Measurements from ENCODE around the gene MACF1. TPM values are rescaled to one million over a fixed set of nuclear protein-coding genes. Genes with fewer than 3 reads are reported as not detected.
"Not testable (repeated sequence)": the region's sequence is repeated elsewhere in the genome, so short reads cannot be mapped to it uniquely, and the experiment has no call there.

The MACF1 gene
- polyA plus RNA-seq, 4 donors, result 181 to 293 (median 259) TPM

GRCh38 chr1:39484564-39484963, 280.1 kb downstream of the MACF1 start:
- DNase-seq (ENCODE audit: low read depth in 4 of 4, low spot score in 2 of 4), result no peak

- DNase-seq (ENCODE audit: low read depth in 4 of 4, low spot score in 2 of 4), result no peak
These were observed 280.7 kb downstream of the MACF1 start for GRCh38 chr1:39485046-39485803.

DNA sequence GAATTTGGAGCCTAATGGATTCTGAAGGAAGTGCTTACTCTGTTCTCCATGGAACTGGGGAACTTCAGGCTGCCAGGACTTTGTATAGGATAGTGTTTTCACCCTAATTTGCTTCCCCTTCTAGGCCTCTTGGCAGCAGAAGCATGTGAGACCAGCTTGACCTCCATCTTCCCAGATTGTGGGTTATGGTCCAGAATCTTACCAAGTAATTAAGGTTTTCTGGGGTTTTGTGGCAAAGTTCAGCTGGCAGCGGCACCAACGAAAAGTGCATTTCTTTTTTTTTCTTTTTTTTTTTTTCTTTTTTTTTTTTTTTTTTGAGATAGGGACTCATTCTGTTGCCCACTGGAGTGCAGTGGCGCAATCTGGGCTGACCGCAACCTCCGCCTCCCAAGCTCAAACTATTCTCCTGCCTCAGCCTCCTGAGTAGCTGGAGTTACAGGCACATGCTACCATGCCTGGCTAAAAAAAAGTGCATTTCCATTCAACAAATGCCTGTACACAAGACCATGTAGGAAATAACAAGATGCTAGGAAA, 283.6 kb downstream of the MACF1 start:
- DNase-seq (ENCODE audit: low read depth in 4 of 4, low spot score in 2 of 4), result no peak

DNA sequence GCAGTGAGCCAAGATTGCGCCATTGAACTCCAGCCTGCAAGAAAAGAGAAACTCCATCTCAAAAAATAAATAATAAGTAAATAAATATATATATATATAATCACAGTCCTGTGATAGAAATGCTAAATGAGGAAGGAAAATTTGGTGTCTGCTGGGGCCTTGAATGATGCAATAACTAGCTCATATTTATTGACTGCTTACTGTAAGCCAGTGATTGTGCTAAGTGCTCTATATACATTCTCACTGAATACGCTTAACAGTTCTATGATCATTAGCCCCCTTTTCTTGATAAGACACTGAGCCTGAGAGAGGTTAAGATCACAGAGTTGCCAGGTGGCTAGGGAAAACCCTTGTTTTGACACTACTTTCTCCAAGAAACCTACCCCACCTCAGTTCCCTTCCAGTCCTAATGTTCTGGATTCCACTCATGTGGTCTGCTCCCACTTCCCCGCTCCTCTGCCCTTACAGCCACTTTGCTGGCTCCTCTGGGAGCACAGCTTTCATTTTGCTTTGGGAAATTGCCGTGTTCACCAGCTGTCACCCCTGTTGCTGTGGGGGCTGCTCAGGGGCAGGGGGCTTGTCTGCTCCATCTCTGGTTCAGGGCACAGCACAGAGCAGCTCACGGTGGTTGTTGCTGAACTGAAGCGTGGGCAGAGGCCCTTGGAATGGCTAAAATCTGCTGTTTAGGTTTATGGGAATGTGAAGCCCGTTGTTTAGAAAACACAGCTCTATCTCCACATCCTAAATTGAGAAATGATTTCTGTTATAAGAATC, 284.5 kb downstream of the MACF1 start:
- no peak for DNase-seq (ENCODE audit: low read depth in 4 of 4, low spot score in 2 of 4)

- DNase-seq (ENCODE audit: low read depth in 4 of 4, low spot score in 2 of 4), result no peak
These were observed 285.2 kb downstream of the MACF1 start for GRCh38 chr1:39489567-39490239.

DNA sequence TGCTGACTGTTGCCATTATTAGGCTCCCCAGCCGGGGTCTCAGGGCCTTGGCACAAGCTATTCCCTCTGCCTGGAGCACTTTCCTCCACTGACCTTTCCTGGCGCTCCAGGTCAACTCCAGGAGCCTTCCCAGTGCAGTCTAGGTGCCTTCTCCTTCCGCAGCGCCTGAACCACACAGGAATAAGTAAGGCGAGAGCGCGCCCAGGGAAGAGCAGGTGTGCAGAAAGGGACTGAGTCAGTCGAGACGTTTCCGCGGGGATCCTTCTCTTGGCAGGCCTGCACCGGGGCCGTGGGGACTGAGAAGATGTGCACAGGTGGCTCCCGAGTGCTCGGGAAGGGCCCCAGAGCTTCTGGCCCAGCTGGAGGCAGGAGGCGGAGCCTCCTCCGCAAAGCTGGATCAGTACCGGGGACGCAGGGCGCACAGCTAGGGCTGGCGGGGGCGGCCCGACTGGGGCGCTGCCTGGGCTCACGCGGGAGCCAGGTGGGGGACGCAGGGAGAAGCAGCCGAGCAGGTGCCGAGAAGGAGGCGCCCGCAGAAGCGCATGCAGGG, 286.2 kb downstream of the MACF1 start:
- no peak for DNase-seq (ENCODE audit: low read depth in 4 of 4, low spot score in 2 of 4)

DNA sequence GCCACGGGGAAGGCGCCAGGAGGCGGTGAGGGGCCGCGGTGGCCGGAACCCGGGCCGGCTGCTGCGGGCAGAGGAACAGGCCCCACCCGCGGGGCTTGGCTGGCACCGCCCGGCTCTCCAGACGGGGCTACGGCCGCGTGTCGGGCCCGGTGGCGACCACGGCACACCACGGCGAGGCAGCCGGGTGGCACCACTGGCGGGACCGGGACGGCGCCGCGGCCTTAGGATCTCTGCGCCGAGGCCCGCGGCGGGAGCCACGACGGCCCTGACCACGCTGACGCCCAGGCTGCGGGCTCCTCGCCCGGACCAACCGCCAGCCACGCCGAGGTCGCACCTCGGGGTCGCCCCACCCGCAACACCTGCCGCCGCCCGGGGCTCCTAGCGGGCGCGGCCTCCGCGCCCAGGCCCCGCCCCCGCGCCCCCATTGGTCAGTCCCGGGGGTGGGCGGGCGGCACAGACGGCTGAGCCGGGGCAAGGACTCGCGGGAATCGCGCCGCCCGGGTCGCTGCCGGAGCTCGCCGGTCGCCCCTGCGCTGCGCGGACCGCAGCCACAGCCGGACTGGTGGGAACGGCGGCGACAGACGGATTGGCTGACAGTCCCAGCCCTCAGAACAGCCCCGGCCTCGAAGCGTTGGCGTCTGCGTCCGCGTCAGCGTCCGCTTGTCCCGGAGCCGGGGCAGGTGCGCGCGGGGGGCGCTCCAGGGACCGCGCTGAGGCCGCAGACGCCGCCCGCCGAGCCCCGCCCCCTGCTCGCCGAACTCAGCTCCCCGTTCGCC, 286.8 kb downstream of the MACF1 start, which contains the start of gene BMP8A:
TSS of gene BMP8A (plus strand) at position 491 of the 776 bp plus-strand sequence. CDS start 356 bp downstream, outside the sequence.
- DNase-seq (ENCODE audit: low read depth in 4 of 4, low spot score in 2 of 4), result no peak

DNA sequence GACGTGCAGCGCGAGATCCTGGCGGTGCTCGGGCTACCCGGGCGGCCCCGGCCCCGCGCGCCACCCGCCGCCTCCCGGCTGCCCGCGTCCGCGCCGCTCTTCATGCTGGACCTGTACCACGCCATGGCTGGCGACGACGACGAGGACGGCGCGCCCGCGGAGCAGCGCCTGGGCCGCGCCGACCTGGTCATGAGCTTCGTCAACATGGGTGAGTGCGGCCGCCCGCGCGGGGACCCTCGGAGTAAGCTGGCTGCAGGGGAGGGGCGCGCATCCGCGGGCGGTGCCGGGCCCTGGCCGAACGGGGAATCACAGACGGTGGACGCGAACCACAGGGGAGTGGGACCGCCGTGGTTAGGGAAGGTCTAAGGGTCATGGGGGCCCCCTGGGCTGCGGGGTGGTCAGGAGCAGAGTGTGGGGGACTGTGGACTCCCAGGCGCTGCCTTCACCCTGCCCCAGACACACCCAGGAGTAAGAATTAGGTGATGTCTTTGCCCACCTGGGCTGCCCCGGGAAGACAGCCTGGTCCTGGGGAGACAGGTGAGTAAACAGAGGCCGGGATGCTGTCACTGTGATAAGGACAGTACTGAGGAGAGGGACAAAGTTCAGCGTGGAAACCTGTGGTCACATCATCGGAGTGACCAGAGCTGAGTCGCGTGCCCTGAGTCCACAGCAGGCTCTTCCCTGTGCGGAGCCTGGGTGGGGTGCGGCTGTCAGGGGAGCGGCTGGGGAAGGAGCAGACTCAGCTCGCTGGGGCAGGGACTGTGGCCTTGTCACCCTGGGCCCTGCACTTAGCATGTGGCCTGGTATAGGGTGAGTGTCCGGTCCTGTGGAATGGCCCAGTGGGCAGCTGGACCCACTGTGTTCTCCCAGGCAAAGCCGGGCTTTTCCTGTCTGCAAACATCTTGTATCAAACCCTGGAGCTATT, 287.9 kb downstream of the MACF1 start:
- not testable (repeated sequence) for DNase-seq (ENCODE audit: low read depth in 4 of 4, low spot score in 2 of 4)

- DNase-seq (ENCODE audit: low read depth in 4 of 4, low spot score in 2 of 4), result not testable (repeated sequence)
These were observed 288.7 kb downstream of the MACF1 start for GRCh38 chr1:39493043-39493810.

DNA sequence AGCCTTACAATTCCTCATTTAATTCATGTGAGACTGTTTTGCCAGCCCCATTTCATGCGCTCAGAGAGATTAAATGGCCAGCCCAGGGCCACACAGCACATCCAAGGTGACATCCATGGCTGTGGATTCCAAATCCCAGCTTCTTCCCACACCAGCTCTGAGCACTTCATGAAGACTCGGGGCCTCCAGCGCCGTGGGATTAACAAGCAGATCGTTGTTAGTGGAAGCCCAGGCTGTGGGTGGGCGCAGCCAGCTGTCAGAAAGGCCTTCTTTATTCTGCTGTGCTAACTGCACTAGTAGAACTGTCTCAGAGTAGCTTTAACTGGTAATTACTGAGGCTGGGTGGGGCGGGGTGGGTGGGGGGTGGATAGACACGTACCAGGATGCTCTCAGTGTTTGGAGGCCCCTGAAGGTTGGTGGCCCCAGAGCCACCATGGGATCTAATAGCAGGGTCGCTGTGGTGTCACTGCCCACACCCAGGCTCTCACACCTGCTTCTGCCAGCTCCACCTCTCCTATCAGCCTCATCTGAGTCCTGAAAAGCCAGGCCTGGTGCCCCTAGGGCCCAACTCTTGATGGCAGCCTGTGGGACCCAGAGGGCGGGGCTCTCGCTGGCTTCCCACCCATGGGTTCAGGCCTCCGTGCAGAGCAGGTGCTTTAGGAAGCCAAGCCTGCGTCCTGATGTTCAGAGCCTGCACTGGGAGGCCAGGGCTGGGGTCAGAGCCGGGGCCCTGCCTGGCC, 290.3 kb downstream of the MACF1 start:
- no peak for DNase-seq (ENCODE audit: low read depth in 4 of 4, low spot score in 2 of 4)

DNA sequence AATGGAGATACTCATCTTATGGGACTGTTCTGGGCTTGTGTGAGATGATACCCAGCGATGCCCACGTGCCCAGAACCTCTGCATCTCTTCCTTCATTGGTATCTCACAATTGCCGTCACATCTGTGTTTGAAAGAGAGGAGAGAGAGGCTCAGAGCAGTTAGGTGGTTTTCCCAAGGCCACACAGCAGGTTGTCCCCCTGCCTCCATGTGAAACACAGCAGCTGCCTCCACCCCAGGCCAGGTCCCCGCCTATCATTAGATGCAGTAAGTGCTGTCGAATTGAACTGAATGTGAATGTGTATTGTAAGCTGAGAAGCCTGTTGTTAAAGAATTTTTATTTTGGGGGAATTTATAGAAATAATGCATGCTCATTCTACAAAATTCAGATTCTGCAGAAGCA, 292.0 kb downstream of the MACF1 start:
- not testable (repeated sequence) for DNase-seq (ENCODE audit: low read depth in 4 of 4, low spot score in 2 of 4)

DNA sequence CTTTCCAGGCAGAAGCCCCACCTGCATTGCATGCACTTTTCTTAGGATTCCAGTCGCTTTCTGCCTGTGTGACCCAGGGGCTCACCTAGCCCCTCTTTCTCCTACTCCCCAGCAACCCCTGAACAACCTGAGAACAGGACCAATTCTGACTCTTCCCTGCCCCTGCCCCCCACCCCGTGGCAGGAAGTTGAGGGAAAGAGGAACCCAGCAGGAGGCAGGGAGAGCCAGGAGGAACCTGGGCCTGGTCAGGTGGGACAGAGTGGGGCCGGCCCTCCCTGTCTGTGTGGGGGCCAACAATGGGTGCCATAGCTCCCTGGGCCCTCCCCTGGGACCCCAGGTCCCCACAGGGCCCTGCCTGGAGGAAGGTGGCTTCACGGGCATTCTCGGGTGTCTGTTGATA, 293.1 kb downstream of the MACF1 start:
- DNase-seq (ENCODE audit: low read depth in 4 of 4, low spot score in 2 of 4), result no peak

DNA sequence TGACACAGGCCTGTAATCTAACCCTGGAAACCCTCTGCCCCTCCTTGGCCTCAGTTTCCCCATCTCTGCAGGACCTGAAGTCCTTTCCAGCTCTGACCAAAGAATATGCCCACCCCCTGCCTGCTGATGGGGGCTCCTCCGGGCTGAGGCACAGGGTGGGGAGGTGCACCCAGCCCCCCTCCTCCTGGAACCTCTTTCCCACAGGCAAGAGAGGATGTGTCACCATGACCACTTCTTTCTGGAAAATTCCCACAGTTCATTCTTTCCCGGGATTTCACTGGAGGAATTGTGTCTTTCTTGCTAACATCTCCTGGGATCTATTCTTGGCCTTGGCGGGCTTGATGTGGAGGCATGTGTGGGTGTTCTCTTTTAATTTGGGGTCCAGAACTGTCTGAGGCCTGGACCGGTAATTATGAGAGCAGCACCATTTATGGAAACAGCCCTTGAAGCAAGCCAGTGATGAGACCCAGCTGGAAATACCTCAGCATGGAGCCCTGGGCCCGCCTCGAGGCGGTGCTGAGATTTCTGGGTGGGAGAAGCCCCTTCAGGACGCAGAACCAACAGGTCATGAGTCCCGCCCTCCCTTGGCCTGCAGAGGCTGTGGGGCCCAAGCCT, 293.7 kb downstream of the MACF1 start:
- DNase-seq (ENCODE audit: low read depth in 4 of 4, low spot score in 2 of 4), result not testable (repeated sequence)

GRCh38 chr1:39498821-39499220, 294.3 kb downstream of the MACF1 start:
- DNase-seq (ENCODE audit: low read depth in 4 of 4, low spot score in 2 of 4), result not testable (repeated sequence)

DNA sequence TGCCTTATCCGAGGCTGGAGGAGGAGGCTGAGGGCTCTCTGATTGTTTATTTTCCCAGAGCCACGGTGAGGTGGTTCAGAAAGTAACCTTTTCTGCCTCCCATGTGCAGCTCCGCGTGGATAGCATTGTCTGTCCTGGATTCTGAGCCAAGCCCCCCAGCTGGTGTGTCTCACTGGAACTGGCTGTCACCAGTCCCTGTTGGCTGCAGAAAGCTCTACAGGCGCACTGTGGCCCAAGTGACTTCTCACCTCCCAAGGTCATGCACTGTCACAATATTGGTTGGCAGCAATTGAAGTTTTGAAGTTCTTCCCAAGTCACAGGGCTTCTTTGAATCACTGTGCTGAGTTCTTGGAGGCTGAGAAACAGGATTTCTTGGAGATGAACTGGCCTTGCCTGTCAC, 295.2 kb downstream of the MACF1 start:
- no peak for DNase-seq (ENCODE audit: low read depth in 4 of 4, low spot score in 2 of 4)

GRCh38 chr1:39500862-39501389, 296.4 kb downstream of the MACF1 start:
- no peak for DNase-seq (ENCODE audit: low read depth in 4 of 4, low spot score in 2 of 4)

DNA sequence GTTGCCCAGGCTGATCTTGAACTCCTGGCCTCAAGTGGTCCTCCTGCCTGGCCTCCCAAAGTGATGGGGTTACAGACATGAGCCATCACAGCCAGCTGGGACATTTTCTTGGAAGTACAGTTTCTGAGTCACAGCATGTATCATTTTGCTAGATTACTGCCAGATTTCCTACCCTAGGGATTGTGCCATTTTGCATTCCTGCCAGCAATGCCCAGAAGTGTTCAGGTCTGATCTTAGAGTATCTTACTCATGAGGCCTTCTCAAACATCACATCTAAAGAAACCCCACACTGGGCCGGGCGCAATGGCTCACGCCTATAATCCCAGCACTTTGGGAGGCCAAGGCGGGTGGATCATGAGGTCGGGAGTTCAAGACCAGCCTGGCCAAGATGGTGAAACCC, 297.2 kb downstream of the MACF1 start:
- DNase-seq (ENCODE audit: low read depth in 4 of 4, low spot score in 2 of 4), result no peak
